Measurements from ENCODE around the gene TLE7.

Gene TLE7

GRCh38 chr16:71412270-71413160 is 29.3 kb downstream of the TLE7 start (continued):
- 0 out of 2 replicates have a peak, but pooled peaks have one; percentile 51 for TF ChIP-seq IKZF3 (tag by site-specific recombination; IDR thresholded peaks at IDR 0.05)
- TF ChIP-seq CTCF (tag by site-specific recombination; IDR thresholded peaks at IDR 0.05), result peak; percentile 60
- TF ChIP-seq ZNF654 (tag by site-specific recombination; IDR thresholded peaks at IDR 0.05; ENCODE audit: low read depth), result peak; percentile 51
- peak; percentile 43; the same call in 1 of the 2 replicates for TF ChIP-seq ZNF157 (tag by site-specific recombination; IDR thresholded peaks at IDR 0.05)

GRCh38 chr16:71410146-71410545 is 31.7 kb downstream of the TLE7 start:
- no peak overlapping the region for H3K4me3 ChIP-seq (ENCODE audit: low read depth, low read length)
- TF ChIP-seq ZNF660 (tag by site-specific recombination; IDR thresholded peaks at IDR 0.05) (no peak), ZNF510 (tag by site-specific recombination; IDR thresholded peaks at IDR 0.05; ENCODE audit: insufficient replicate concordance) (no peak), ZNF529 (tag by site-specific recombination; IDR thresholded peaks at IDR 0.05; ENCODE audit: insufficient replicate concordance) (no peak)
- H3K4me1 ChIP-seq (ENCODE audit: control insufficient read depth, insufficient read depth, low read length), result no peaks in the 10 kb centered on the region
- no peak overlapping the region for H3K27ac ChIP-seq (ENCODE audit: extremely low read depth, low read depth, low read length)
- ChIA-PET POLR2A (no interaction called here), CTCF (interaction anchor here (0.9 to 6.2 kb wide), 3 partner anchors 88 to 200 kb away, joined by 6 to 72 read pairs (median 48); no protein-coding TSS in a partner anchor)
- H3K9me3 ChIP-seq (ENCODE audit: control insufficient read depth, insufficient read depth, low read depth, low read length), result no peaks in the 10 kb centered on the region
- H3K36me3 ChIP-seq (ENCODE audit: control insufficient read depth in 2 of 2, insufficient read depth in 1 of 2, low read length in 2 of 2), result no peaks in the 10 kb centered on the region

- CTCF ChIA-PET, result interaction anchor here (1.6 to 6.2 kb wide), 2 partner anchors 42 to 89 kb away, joined by 7 to 72 read pairs; no protein-coding TSS in a partner anchor
- H3K36me3 ChIP-seq (ENCODE audit: control insufficient read depth in 2 of 2, insufficient read depth in 1 of 2, low read length in 2 of 2), result no peaks in the 10 kb centered on the region
- H3K4me3 ChIP-seq (ENCODE audit: low read depth, low read length), result no peak overlapping the region
- H3K4me1 ChIP-seq (ENCODE audit: control insufficient read depth, insufficient read depth, low read length), result no peaks in the 10 kb centered on the region
- H3K27ac ChIP-seq (ENCODE audit: extremely low read depth, low read depth, low read length), result no peak overlapping the region
- no peaks in the 10 kb centered on the region for H3K9me3 ChIP-seq (ENCODE audit: control insufficient read depth, insufficient read depth, low read depth, low read length)
- POLR2A ChIA-PET, result no interaction called here
- TF ChIP-seq ZNF701 (tag by site-specific recombination; IDR thresholded peaks at IDR 0.05), result no peak
- no peak for TF ChIP-seq ZNF16 (tag by site-specific recombination; IDR thresholded peaks at IDR 0.05; ENCODE audit: low read depth)
- no peak for TF ChIP-seq ZNF157 (tag by site-specific recombination; IDR thresholded peaks at IDR 0.05)
- TF ChIP-seq ZNF10 (tag by site-specific recombination; IDR thresholded peaks at IDR 0.05), result no peak
- no peak for TF ChIP-seq ZFP41 (tag by site-specific recombination; IDR thresholded peaks at IDR 0.05; ENCODE audit: borderline replicate concordance)
- no peak for TF ChIP-seq ZNF639 (tag by site-specific recombination; IDR thresholded peaks at IDR 0.05)
- no peak for TF ChIP-seq ZBTB17 (tag by site-specific recombination; IDR thresholded peaks at IDR 0.05)
- TF ChIP-seq ZNF280C (tag by site-specific recombination; IDR thresholded peaks at IDR 0.05), result no peak
- no peak for TF ChIP-seq ZNF394 (tag by site-specific recombination; IDR thresholded peaks at IDR 0.05; ENCODE audit: borderline replicate concordance)
- TF ChIP-seq ZBTB44 (tag by site-specific recombination; IDR thresholded peaks at IDR 0.05), result no peak
- TF ChIP-seq ZNF324 (tag by site-specific recombination; IDR thresholded peaks at IDR 0.05), result no peak
- no peak for TF ChIP-seq INSM2 (tag by site-specific recombination; IDR thresholded peaks at IDR 0.05)
- no peak for TF ChIP-seq SCRT2 (tag by site-specific recombination; IDR thresholded peaks at IDR 0.05)
- TF ChIP-seq ZFP3 (tag by site-specific recombination; IDR thresholded peaks at IDR 0.05; ENCODE audit: low read depth), result no peak
Measured at GRCh38 chr16:71409011-71409775, 32.7 kb downstream of the TLE7 start.

All from HEK293 (cell line).